BE2C (cell line): ENCODE results near the gene CCDC57.
A peak's percentile ranks its signal among the peaks of the same experiment; 100 is the strongest.

Experiments
- DNase-seq: peaks from one replicate; pipeline ENCODE4 v3.0.0-alpha.2; 2020
- H3K27me3 ChIP-seq: fragments of 250-450 bp; sonication (Bioruptor Pico); 2 replicates; pipeline ENCODE4 v1.5.1; 2020; ENCODE audit warnings: mild to moderate bottlenecking
- H3K36me3 ChIP-seq: fragments of 250-450 bp; sonication (Bioruptor Pico); 2 replicates; pipeline ENCODE4 v1.5.1; 2020; ENCODE audit warnings: mild to moderate bottlenecking
- H3K4me1 ChIP-seq: fragments of 250-450 bp; sonication (Bioruptor Pico); 2 replicates; pipeline ENCODE4 v1.5.1; 2020
- H3K4me3 ChIP-seq: 2 replicates; pipeline ENCODE4 v1.5.1; 2011; ENCODE audit warnings: low read depth, low read length
- H3K9me3 ChIP-seq: fragments of 250-450 bp; sonication (Bioruptor Pico); 2 replicates; pipeline ENCODE4 v1.5.1; 2020
- CTCF ChIP-seq: IDR thresholded peaks from 2 replicates; pipeline ENCODE4 v1.5.1; 2012; ENCODE audit warnings: mild to moderate bottlenecking, low read depth, low read length

Gene CCDC57

GRCh38 chr17:82204831-82205719 lies 7.6 kb downstream of the CCDC57 start:
- H3K4me3 ChIP-seq: peak overlapping the region; percentile 33
- peaks cover 22% of the 10 kb centered on the region for H3K4me1 ChIP-seq
- no peaks in the 10 kb centered on the region for H3K9me3 ChIP-seq
- no peak for TF ChIP-seq CTCF
- H3K36me3 ChIP-seq: peaks cover 9% of the 10 kb centered on the region; the same call in 1 of the 2 replicates
- DNase-seq: peak; percentile 63
- no peaks in the 10 kb centered on the region for H3K27me3 ChIP-seq

GRCh38 chr17:82203920-82204319 lies 8.7 kb downstream of the CCDC57 start:
- H3K9me3 ChIP-seq: no peaks in the 10 kb centered on the region
- H3K4me1 ChIP-seq: peaks cover 22% of the 10 kb centered on the region
- TF ChIP-seq CTCF: no peak
- no peak for DNase-seq
- H3K4me3 ChIP-seq: no peak overlapping the region
- H3K36me3 ChIP-seq: peaks cover 9% of the 10 kb centered on the region; the same call in 1 of the 2 replicates
- no peaks in the 10 kb centered on the region for H3K27me3 ChIP-seq

- no peak for DNase-seq
- TF ChIP-seq CTCF: no peak
- peaks cover 13% of the 10 kb centered on the region for H3K36me3 ChIP-seq
- H3K27me3 ChIP-seq: no peaks in the 10 kb centered on the region
- no peaks in the 10 kb centered on the region for H3K9me3 ChIP-seq
- peaks cover 22% of the 10 kb centered on the region for H3K4me1 ChIP-seq
- no peak overlapping the region for H3K4me3 ChIP-seq
Observed at GRCh38 chr17:82202981-82203380, 9.7 kb downstream of the CCDC57 start.

GRCh38 chr17:82201498-82201910 lies 11.1 kb downstream of the CCDC57 start:
- no peak for DNase-seq
- TF ChIP-seq CTCF: no peak

GRCh38 chr17:82200743-82201497 lies 11.7 kb downstream of the CCDC57 start:
- Histone ChIP-seq H3K4me1 (peaks cover 19% of the 10 kb centered on the region), H3K36me3 (peaks cover 21% of the 10 kb centered on the region), H3K4me3 (no peak overlapping the region), H3K9me3 (no peaks in the 10 kb centered on the region), H3K27me3 (no peaks in the 10 kb centered on the region)
- no peak for TF ChIP-seq CTCF
- DNase-seq: no peak

More at GRCh38 chr17:82201498-82201910, 11.1 kb downstream of the CCDC57 start:
- Histone ChIP-seq H3K36me3 (peaks cover 19% of the 10 kb centered on the region), H3K9me3 (no peaks in the 10 kb centered on the region), H3K4me3 (no peak overlapping the region), H3K27me3 (no peaks in the 10 kb centered on the region), H3K4me1 (peaks cover 22% of the 10 kb centered on the region)
